Measurements from ENCODE around the gene ADAMTSL1.

Gene ADAMTSL1

GRCh38 chr9:18568973-18569372 is 95.0 kb downstream of the ADAMTSL1 start:
- peak; percentile 88 for DNase-seq

GRCh38 chr9:18569941-18570630 is 96.1 kb downstream of the ADAMTSL1 start:
- DNase-seq = no peak

- DNase-seq = no peak
Observed at GRCh38 chr9:18573021-18573556, 99.1 kb downstream of the ADAMTSL1 start.

- no peak for DNase-seq
Observed at GRCh38 chr9:18575686-18576085, 101.7 kb downstream of the ADAMTSL1 start.

GRCh38 chr9:18579536-18579935 is 105.6 kb downstream of the ADAMTSL1 start:
- DNase-seq = no peak

GRCh38 chr9:18580151-18580550 is 106.2 kb downstream of the ADAMTSL1 start:
- DNase-seq = no peak

GRCh38 chr9:18585996-18586395 is 112.0 kb downstream of the ADAMTSL1 start:
- DNase-seq = no peak

- DNase-seq = no peak
Observed at GRCh38 chr9:18588002-18588401, 114.0 kb downstream of the ADAMTSL1 start.

- no peak for DNase-seq
Observed at GRCh38 chr9:18591261-18591660, 117.3 kb downstream of the ADAMTSL1 start.

GRCh38 chr9:18594837-18595236 is 120.9 kb downstream of the ADAMTSL1 start:
- DNase-seq = no peak

- peak; percentile 46 for DNase-seq
Observed at GRCh38 chr9:18595597-18595996, 121.6 kb downstream of the ADAMTSL1 start.

- DNase-seq = no peak
Observed at GRCh38 chr9:18596920-18597319, 123.0 kb downstream of the ADAMTSL1 start.

GRCh38 chr9:18598969-18599368 is 125.0 kb downstream of the ADAMTSL1 start:
- no peak for DNase-seq

- DNase-seq = no peak
Observed at GRCh38 chr9:18601026-18601425, 127.1 kb downstream of the ADAMTSL1 start.

- DNase-seq = no peak
Observed at GRCh38 chr9:18601956-18602355, 128.0 kb downstream of the ADAMTSL1 start.

GRCh38 chr9:18604767-18605730 is 131.1 kb downstream of the ADAMTSL1 start:
- DNase-seq = no peak

- no peak for DNase-seq
Observed at GRCh38 chr9:18605766-18606180, 131.8 kb downstream of the ADAMTSL1 start.

- DNase-seq = no peak
Observed at GRCh38 chr9:18606281-18606680, 132.3 kb downstream of the ADAMTSL1 start.

GRCh38 chr9:18606846-18607245 is 132.9 kb downstream of the ADAMTSL1 start:
- DNase-seq = peak; percentile 36

GRCh38 chr9:18608371-18608770 is 134.4 kb downstream of the ADAMTSL1 start:
- DNase-seq = no peak

GRCh38 chr9:18610956-18611355 is 137.0 kb downstream of the ADAMTSL1 start:
- peak; percentile 66 for DNase-seq

- DNase-seq = peak; percentile 35
Observed at GRCh38 chr9:18611971-18612370, 138.0 kb downstream of the ADAMTSL1 start.

GRCh38 chr9:18614116-18614515 is 140.2 kb downstream of the ADAMTSL1 start:
- DNase-seq = no peak

- no peak for DNase-seq
Observed at GRCh38 chr9:18614651-18615050, 140.7 kb downstream of the ADAMTSL1 start.

Data from NCI-H1092 (cell line).